Activated naive CD8-positive, alpha-beta T cell treated with anti-CD3 and anti-CD28 coated beads, Interleukin-2, amount 10 ng/mL, durations not matched to agents 7 days and 5 days (primary cell): ENCODE measurements around the gene MYO1D. TPM values are rescaled to one million over a fixed set of nuclear protein-coding genes. Genes with fewer than 3 reads are reported as not detected.

Experiments
- ATAC-seq: fragments of 150-1000 bp; cut with Tn5 transposase; one replicate; pipeline ENCODE4 v1.10.0; 2021; ENCODE audit warnings: low read depth, moderate library complexity
- POLR2A ChIA-PET: fragments of 350-600 bp; sonication (Branson Sonifier 250); formaldehyde crosslinking; loops from one replicate; lab custom pipeline; 2021; ENCODE audit warnings: antibody characterized with exemption; lab: Charles Lee
- DNase-seq: peaks from one replicate; pipeline ENCODE4 v3.0.0; 2021
- H3K27ac Mint-ChIP-seq: one replicate; pipeline ENCODE4 v1.8.0; 2022; ENCODE audit warnings: mild to moderate bottlenecking, mixed read lengths
- H3K27me3 Mint-ChIP-seq: one replicate; pipeline ENCODE4 v1.8.0; 2022; ENCODE audit warnings: mild to moderate bottlenecking, moderate library complexity, mixed read lengths
- H3K36me3 Mint-ChIP-seq: one replicate; pipeline ENCODE4 v1.8.0; 2021; ENCODE audit warnings: mild to moderate bottlenecking, mixed read lengths
- H3K4me1 Mint-ChIP-seq: one replicate; pipeline ENCODE4 v1.8.0; 2021; ENCODE audit warnings: mixed read lengths
- H3K4me3 Mint-ChIP-seq: one replicate; pipeline ENCODE4 v1.8.0; 2022; ENCODE audit warnings: mild to moderate bottlenecking, moderate library complexity, mixed read lengths
- H3K9me3 Mint-ChIP-seq: one replicate; pipeline ENCODE4 v1.8.0; 2021; ENCODE audit warnings: mixed read lengths
- total RNA-seq, 2 experiments: library from RNA; stranded (reverse); gene quantifications; one replicate each; pipeline ENCODE4 v1.2.3, GENCODE V29; 2021

Gene MYO1D
- total RNA-seq, 2 experiments from 2014 or later = 5.5 to 9.0 TPM

DNA sequence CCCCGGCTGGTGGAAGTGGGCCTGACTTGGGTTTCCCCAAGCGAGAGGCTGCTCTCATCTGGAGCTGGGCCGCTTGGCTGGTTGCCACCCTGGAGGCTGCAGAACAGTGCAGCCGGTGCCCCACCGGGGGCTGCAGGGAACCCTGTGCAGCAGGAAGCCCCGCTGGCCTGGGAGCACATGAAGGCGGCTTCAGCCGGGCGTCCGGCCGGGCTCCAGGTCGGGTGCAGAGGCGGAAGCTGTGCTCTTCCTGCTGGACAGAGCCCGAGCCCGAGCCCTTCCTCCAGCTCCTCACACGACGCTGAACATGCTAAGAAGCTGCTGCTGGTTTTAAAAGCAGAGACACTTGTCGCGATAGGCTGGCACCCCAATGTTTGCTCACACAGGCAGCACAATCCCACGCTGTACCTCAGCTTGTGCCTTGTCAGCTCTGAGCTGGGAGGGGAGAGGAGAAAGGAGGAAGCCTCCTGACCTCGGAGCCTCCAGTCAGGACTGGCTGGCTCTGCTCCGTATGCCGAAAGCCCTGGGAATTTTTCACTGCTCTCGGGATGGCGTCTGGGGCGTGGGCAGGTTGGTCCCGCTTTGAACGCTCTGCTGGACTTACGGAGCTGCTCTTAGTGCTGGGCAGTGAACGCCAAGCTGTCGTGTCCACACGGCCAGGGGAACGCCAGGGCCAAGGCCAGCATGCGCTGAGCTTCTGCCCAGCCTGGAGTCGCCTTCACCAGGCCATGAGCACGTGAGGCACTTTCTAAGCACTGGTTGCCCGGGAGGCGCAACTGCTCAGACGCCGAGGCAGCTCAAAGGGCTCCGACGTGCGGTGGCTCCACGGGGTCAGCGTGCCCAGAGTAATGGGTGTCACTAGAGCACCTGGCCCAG is 381.3 kb downstream of the MYO1D start:
- H3K27ac Mint-ChIP-seq = peak overlapping the region; percentile 16
- H3K27me3 Mint-ChIP-seq = no peaks in the 10 kb centered on the region
- peaks cover 30% of the 10 kb centered on the region for H3K4me1 Mint-ChIP-seq
- H3K4me3 Mint-ChIP-seq = peak overlapping the region; percentile 61
- ATAC-seq (peak; percentile 13), DNase-seq (peak; percentile 50)
- H3K36me3 Mint-ChIP-seq = peaks cover 2% of the 10 kb centered on the region
- no peaks in the 10 kb centered on the region for H3K9me3 Mint-ChIP-seq
- POLR2A ChIA-PET = interaction anchor here (1.0 to 1.7 kb wide), 5 partner anchors 8 to 51 kb away, joined by 4 to 10 read pairs (median 4); partner anchors contain the start of genes CDK5R1 and PSMD11

- Mint-ChIP-seq H3K4me3 (peak overlapping the region; percentile 61), H3K27me3 (no peaks in the 10 kb centered on the region), H3K36me3 (peaks cover 3% of the 10 kb centered on the region), H3K9me3 (no peaks in the 10 kb centered on the region), H3K27ac (peak overlapping the region; percentile 75), H3K4me1 (peaks cover 36% of the 10 kb centered on the region)
- no peak for DNase-seq
- POLR2A ChIA-PET = interaction anchor here (0.9 to 1.7 kb wide), 5 partner anchors 8 to 25 kb away, joined by 3 to 10 read pairs (median 4); partner anchors contain the start of gene CDK5R1
- peak; percentile 54 for ATAC-seq
Observed at GRCh38 chr17:32494621-32495358, 382.1 kb downstream of the MYO1D start.

- peak overlapping the region; percentile 61 for H3K4me3 Mint-ChIP-seq
Observed at GRCh38 chr17:32493976-32494513, 382.9 kb downstream of the MYO1D start.

GRCh38 chr17:32493571-32493970 is 383.4 kb downstream of the MYO1D start:
- Mint-ChIP-seq H3K36me3 (peaks cover 13% of the 10 kb centered on the region), H3K27me3 (no peaks in the 10 kb centered on the region), H3K27ac (peak overlapping the region; percentile 93), H3K4me3 (no peak overlapping the region), H3K4me1 (peaks cover 47% of the 10 kb centered on the region), H3K9me3 (no peaks in the 10 kb centered on the region)
- POLR2A ChIA-PET = interaction anchor here (3.3 kb wide), 1 partner anchor 26 kb away, joined by 22 read pairs; no protein-coding TSS in a partner anchor
- ATAC-seq (no peak), DNase-seq (no peak)

More at GRCh38 chr17:32493976-32494513, 382.9 kb downstream of the MYO1D start:
- ATAC-seq (no peak), DNase-seq (no peak)
- Mint-ChIP-seq H3K27me3 (no peaks in the 10 kb centered on the region), H3K36me3 (peaks cover 10% of the 10 kb centered on the region), H3K27ac (peak overlapping the region; percentile 75), H3K9me3 (no peaks in the 10 kb centered on the region), H3K4me1 (peaks cover 44% of the 10 kb centered on the region)
- POLR2A ChIA-PET = interaction anchor here (0.9 kb wide), 1 partner anchor 24 kb away, joined by 3 read pairs; no protein-coding TSS in a partner anchor

- POLR2A ChIA-PET = interaction anchor here (1.4 to 3.3 kb wide), 4 partner anchors 9 to 31 kb away, joined by 3 to 22 read pairs (median 14); no protein-coding TSS in a partner anchor
- H3K36me3 Mint-ChIP-seq = peaks cover 17% of the 10 kb centered on the region
- no peaks in the 10 kb centered on the region for H3K9me3 Mint-ChIP-seq
- no peaks in the 10 kb centered on the region for H3K27me3 Mint-ChIP-seq
- peak overlapping the region; percentile 93 for H3K27ac Mint-ChIP-seq
- no peak for DNase-seq
- peak overlapping the region; percentile 57 for H3K4me3 Mint-ChIP-seq
- no peak for ATAC-seq
- H3K4me1 Mint-ChIP-seq = peaks cover 50% of the 10 kb centered on the region
Observed at GRCh38 chr17:32492648-32493289, 384.2 kb downstream of the MYO1D start.

GRCh38 chr17:32492264-32492589 is 384.7 kb downstream of the MYO1D start:
- DNase-seq (no peak), ATAC-seq (no peak)
- peak overlapping the region; percentile 93 for H3K27ac Mint-ChIP-seq
- peak overlapping the region; percentile 57 for H3K4me3 Mint-ChIP-seq
- H3K36me3 Mint-ChIP-seq = peaks cover 20% of the 10 kb centered on the region
- peaks cover 53% of the 10 kb centered on the region for H3K4me1 Mint-ChIP-seq
- POLR2A ChIA-PET = interaction anchor here (1.4 to 3.3 kb wide), 5 partner anchors 9 to 32 kb away, joined by 3 to 22 read pairs (median 13); no protein-coding TSS in a partner anchor
- H3K9me3 Mint-ChIP-seq = no peaks in the 10 kb centered on the region
- H3K27me3 Mint-ChIP-seq = no peaks in the 10 kb centered on the region

DNA sequence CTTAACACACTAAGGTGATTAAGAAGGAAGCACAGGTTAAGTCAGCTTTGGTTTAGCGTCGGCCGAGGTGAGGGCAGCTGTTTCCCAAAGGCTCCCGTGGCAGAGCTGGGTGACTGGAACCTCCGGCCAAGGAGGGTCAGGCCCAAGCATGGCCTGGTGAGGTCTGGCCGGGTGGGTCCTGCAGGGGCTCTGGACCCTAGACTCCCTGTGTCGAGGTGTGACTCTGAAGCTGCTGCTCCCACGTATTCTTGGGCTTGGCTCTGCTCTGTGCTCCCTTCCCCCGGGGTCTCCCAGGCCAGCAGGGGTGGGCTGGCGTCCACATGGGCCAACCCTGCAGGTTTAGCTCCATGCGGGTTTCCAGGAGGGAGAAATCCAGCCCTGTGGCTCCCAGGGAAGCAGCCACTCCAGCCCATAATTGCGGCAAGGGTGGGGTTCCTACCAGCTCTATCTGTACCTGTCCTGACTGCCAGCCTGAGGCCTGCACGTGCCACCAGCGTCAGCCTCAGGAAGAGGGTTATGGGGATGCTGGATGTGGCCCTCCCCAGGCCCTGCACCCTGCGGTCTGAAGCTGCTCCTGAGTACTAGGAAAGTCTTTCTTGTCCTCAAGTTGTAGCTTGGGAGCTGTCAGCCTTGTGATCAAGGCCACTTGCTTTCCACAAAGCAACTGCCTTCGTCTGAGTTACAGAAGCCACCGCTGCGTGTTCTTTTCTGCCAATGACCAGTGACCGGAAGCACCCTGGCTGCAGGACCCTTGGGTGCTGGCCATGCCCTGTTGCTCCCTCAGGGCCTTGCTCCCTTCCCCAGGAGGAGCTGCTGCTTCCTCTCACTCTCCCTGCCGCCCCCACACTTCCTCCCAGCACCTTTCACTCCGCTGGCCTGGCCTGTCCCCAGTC is 385.3 kb downstream of the MYO1D start:
- Mint-ChIP-seq H3K27me3 (no peaks in the 10 kb centered on the region), H3K36me3 (peaks cover 20% of the 10 kb centered on the region), H3K27ac (peak overlapping the region; percentile 93), H3K4me1 (peaks cover 53% of the 10 kb centered on the region), H3K9me3 (no peaks in the 10 kb centered on the region), H3K4me3 (peak overlapping the region; percentile 57)
- DNase-seq = peak; percentile 56
- POLR2A ChIA-PET = interaction anchor here (0.6 to 3.3 kb wide), 8 partner anchors 8 to 130 kb away, joined by 3 to 22 read pairs (median 6); no protein-coding TSS in a partner anchor
- peak; percentile 16 for ATAC-seq

DNA sequence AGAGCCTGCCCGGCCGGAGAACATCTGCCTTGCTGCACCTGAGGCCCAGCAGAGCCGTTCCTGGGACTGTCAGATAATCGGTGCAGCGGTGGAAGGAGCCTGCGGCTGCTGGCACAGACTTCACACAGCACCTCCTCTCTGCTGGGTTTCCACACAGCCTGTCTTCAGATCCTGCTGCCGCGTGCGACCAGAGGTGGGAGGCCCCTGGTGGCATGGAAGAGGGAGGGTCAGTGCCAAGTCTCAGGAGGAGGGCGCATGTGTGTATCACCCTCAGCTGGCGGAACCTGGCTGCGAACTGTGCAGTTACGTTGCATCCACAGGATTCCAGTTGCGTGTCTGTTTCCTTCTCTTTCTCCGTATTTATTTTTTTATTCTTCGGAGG is 386.8 kb downstream of the MYO1D start:
- DNase-seq (peak; percentile 44), ATAC-seq (no peak)
- Mint-ChIP-seq H3K4me1 (peaks cover 53% of the 10 kb centered on the region), H3K27me3 (no peaks in the 10 kb centered on the region), H3K9me3 (no peaks in the 10 kb centered on the region), H3K4me3 (peak overlapping the region; percentile 93), H3K36me3 (peaks cover 20% of the 10 kb centered on the region), H3K27ac (peak overlapping the region; percentile 77)
- POLR2A ChIA-PET = interaction anchor here (0.5 to 4.4 kb wide), 4 partner anchors 14 to 159 kb away, joined by 3 to 60 read pairs (median 9); no protein-coding TSS in a partner anchor

DNA sequence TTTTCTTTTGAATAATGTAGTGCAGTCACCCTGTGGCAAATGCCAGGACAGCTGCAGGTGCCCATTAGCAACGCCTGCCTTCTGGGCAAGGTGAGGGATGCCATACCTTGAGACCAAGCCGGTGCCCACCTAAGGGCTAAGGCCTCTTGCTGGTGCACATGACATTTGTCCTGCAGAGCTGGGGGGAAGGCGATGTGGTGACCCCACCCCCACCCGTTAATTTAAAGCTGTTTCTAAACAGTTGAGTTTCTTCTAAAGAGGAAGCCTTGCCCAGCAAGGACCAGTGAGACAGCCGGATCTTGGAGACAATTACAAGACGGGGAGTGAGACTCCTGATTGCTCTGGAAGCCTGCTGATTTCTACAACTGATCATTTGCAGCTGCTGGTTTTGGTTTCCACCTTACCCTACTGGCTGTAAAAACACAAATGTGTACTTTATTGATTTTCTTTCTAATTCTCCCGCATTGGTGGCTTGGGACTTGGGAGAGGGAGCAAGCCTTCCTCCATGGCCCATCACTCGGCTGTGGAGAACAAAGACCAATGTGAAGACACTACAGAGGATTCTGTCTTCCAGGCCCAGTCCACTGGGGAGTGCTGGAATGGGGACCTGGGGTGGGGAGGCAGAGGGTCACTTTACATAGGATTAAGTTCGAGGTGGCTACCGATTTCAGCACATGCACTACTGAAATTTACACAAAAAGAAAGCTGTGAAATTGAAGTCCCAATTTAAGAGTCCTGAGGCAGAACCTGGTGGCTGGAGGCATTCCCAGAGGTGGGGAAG is 387.4 kb downstream of the MYO1D start:
- Mint-ChIP-seq H3K36me3 (peaks cover 20% of the 10 kb centered on the region), H3K27me3 (no peaks in the 10 kb centered on the region), H3K9me3 (no peaks in the 10 kb centered on the region), H3K4me1 (peaks cover 53% of the 10 kb centered on the region), H3K4me3 (peak overlapping the region; percentile 93), H3K27ac (peak overlapping the region; percentile 77)
- POLR2A ChIA-PET = interaction anchor here (0.5 to 4.4 kb wide), 7 partner anchors 17 to 158 kb away, joined by 3 to 60 read pairs (median 4); no protein-coding TSS in a partner anchor
- no peak for DNase-seq
- no peak for ATAC-seq

DNA sequence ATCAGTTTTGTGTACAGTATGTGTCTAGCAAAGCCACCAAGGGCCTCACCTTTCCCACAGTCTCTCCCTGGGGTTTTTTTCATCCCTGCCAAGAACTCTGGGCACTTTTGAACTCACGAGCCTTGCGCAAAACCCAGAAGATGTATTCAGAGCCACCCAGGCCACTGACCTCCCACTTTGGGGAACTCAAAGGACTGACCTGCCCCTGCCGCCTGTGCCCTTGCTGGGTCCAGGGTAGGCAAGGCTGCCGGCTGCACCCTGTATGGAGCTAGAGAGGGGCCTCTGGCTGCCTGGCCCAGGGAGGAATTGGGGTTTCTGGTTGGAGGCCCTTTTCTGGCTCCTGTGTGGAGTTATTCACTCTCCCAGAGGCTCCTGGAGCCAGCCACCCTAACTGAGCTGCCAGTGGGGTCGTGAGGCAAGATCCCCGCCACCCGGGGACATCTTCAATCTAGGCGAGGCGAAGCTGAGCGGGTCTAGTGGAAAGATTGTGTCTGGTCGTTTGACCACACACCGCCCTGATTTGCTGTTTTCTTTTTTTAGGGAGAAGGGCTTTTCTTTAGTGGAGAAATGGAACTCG is 388.2 kb downstream of the MYO1D start:
- DNase-seq (no peak), ATAC-seq (no peak)
- H3K9me3 Mint-ChIP-seq = no peaks in the 10 kb centered on the region
- no peaks in the 10 kb centered on the region for H3K27me3 Mint-ChIP-seq
- POLR2A ChIA-PET = interaction anchor here (0.6 to 4.4 kb wide), 6 partner anchors 15 to 132 kb away, joined by 3 to 60 read pairs (median 6); no protein-coding TSS in a partner anchor
- H3K36me3 Mint-ChIP-seq = peaks cover 20% of the 10 kb centered on the region
- H3K4me1 Mint-ChIP-seq = peaks cover 52% of the 10 kb centered on the region
- peak overlapping the region; percentile 77 for H3K27ac Mint-ChIP-seq
- peak overlapping the region; percentile 93 for H3K4me3 Mint-ChIP-seq

DNA sequence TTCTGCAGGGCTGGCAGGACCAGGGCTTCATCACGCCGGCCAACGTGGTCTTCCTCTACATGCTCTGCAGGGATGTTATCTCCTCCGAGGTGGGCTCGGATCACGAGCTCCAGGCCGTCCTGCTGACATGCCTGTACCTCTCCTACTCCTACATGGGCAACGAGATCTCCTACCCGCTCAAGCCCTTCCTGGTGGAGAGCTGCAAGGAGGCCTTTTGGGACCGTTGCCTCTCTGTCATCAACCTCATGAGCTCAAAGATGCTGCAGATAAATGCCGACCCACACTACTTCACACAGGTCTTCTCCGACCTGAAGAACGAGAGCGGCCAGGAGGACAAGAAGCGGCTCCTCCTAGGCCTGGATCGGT is 388.8 kb downstream of the MYO1D start:
- Mint-ChIP-seq H3K27me3 (no peaks in the 10 kb centered on the region), H3K4me1 (peaks cover 49% of the 10 kb centered on the region), H3K36me3 (peaks cover 20% of the 10 kb centered on the region), H3K27ac (peak overlapping the region; percentile 69), H3K4me3 (peak overlapping the region; percentile 93), H3K9me3 (no peaks in the 10 kb centered on the region)
- DNase-seq (no peak), ATAC-seq (no peak)
- POLR2A ChIA-PET = interaction anchor here (0.6 to 4.4 kb wide), 7 partner anchors 9 to 131 kb away, joined by 3 to 60 read pairs (median 7); no protein-coding TSS in a partner anchor
